KMS-11 (cell line): ENCODE data around the gene MNX1.

Source experiments
- H2AFZ ChIP-seq: fragments of 200-600 bp; sonication (generic); 2 replicates; pipeline ENCODE4 v1.6.1; 2016; ENCODE audit warnings: antibody characterized with exemption, mixed run types, low read depth
- H3K27ac ChIP-seq: fragments of 200-600 bp; sonication (generic); 2 replicates; pipeline ENCODE4 v1.6.1; 2016; ENCODE audit warnings: mild to moderate bottlenecking, mixed run types
- H3K27me3 ChIP-seq: fragments of 200-600 bp; sonication (generic); 2 replicates; pipeline ENCODE4 v1.6.1; 2017; ENCODE audit warnings: mild to moderate bottlenecking, low read depth, mixed run types, moderate library complexity; ENCODE audit not compliant: insufficient read depth
- H3K36me3 ChIP-seq: fragments of 200-600 bp; sonication (generic); 2 replicates; pipeline ENCODE4 v1.6.1; 2017; ENCODE audit warnings: mild to moderate bottlenecking, mixed run types; ENCODE audit not compliant: insufficient read depth
- H3K4me1 ChIP-seq: fragments of 200-600 bp; sonication (generic); 2 replicates; pipeline ENCODE4 v1.6.1; 2016; ENCODE audit warnings: mild to moderate bottlenecking, low read depth, mixed run types; ENCODE audit not compliant: poor library complexity, severe bottlenecking
- H3K4me2 ChIP-seq: fragments of 200-600 bp; sonication (generic); 2 replicates; pipeline ENCODE4 v1.7.0; 2016; ENCODE audit warnings: mild to moderate bottlenecking, mixed run types
- H3K4me3 ChIP-seq: fragments of 200-600 bp; sonication (generic); IDR thresholded peaks from 2 replicates; pipeline ENCODE4 v1.6.1; 2017; ENCODE audit warnings: low read depth, low read length, mixed read lengths; ENCODE audit not compliant: insufficient read depth
- H3K79me2 ChIP-seq: fragments of 200-600 bp; sonication (generic); 2 replicates; pipeline ENCODE4 v1.6.1; 2016; ENCODE audit warnings: low read depth, mixed run types; ENCODE audit not compliant: insufficient read depth
- H3K9ac ChIP-seq: fragments of 200-600 bp; sonication (generic); 2 replicates; pipeline ENCODE4 v1.6.1; 2016; ENCODE audit warnings: mild to moderate bottlenecking, mixed run types
- H4K20me1 ChIP-seq: fragments of 200-600 bp; sonication (generic); 2 replicates; pipeline ENCODE4 v1.6.1; 2016; ENCODE audit warnings: mild to moderate bottlenecking, mixed run types; ENCODE audit not compliant: insufficient read depth
- CTCF ChIP-seq: fragments of 200-600 bp; sonication (generic); conservative IDR thresholded peaks from 2 replicates; pipeline ENCODE4 v1.6.1; 2017; ENCODE audit warnings: low read depth, mild to moderate bottlenecking, antibody characterized with exemption, low read length, moderate library complexity, mixed read lengths

Gene MNX1

GRCh38 chr7:157003756-157004520, 6.5 kb downstream of the MNX1 start:
- Histone ChIP-seq H3K4me1 (peaks cover 21% of the 10 kb centered on the region), H3K4me3 (no peak overlapping the region), H4K20me1 (no peaks in the 10 kb centered on the region), H3K79me2 (peaks cover 34% of the 10 kb centered on the region), H3K9ac (no peak overlapping the region), H3K36me3 (peaks cover 7% of the 10 kb centered on the region; the same call in 1 of the 2 replicates), H3K4me2 (no peak overlapping the region), H2AFZ (no peak overlapping the region), H3K27ac (no peak overlapping the region), H3K27me3 (no peaks in the 10 kb centered on the region)
- no peak for TF ChIP-seq CTCF

GRCh38 chr7:157003445-157003755, 7.1 kb downstream of the MNX1 start:
- peaks cover 29% of the 10 kb centered on the region for H3K79me2 ChIP-seq
- no peaks in the 10 kb centered on the region for H3K27me3 ChIP-seq
- H3K4me1 ChIP-seq = peaks cover 19% of the 10 kb centered on the region
- H3K9ac ChIP-seq = no peak overlapping the region
- no peak overlapping the region for H3K4me2 ChIP-seq
- no peaks in the 10 kb centered on the region for H4K20me1 ChIP-seq
- H3K4me3 ChIP-seq = no peak overlapping the region
- H3K27ac ChIP-seq = no peak overlapping the region
- no peak overlapping the region for H2AFZ ChIP-seq
- TF ChIP-seq CTCF = no peak
- H3K36me3 ChIP-seq = peaks cover 7% of the 10 kb centered on the region; the same call in 1 of the 2 replicates

- no peak overlapping the region for H3K4me2 ChIP-seq
- H3K79me2 ChIP-seq = peaks cover 24% of the 10 kb centered on the region
- TF ChIP-seq CTCF = no peak
Observed at GRCh38 chr7:157002819-157003421, 7.5 kb downstream of the MNX1 start.

GRCh38 chr7:157001920-157002818, 8.3 kb downstream of the MNX1 start:
- TF ChIP-seq CTCF = no peak
- Histone ChIP-seq H3K79me2 (peaks cover 16% of the 10 kb centered on the region), H3K36me3 (peaks cover 7% of the 10 kb centered on the region; the same call in 1 of the 2 replicates), H3K27ac (no peak overlapping the region), H2AFZ (no peak overlapping the region), H3K4me2 (no peak overlapping the region), H3K4me1 (peaks cover 7% of the 10 kb centered on the region), H3K9ac (no peak overlapping the region), H4K20me1 (no peaks in the 10 kb centered on the region), H3K27me3 (no peaks in the 10 kb centered on the region), H3K4me3 (no peak overlapping the region)

More at GRCh38 chr7:157002819-157003421, 7.5 kb downstream of the MNX1 start:
- H4K20me1 ChIP-seq = no peaks in the 10 kb centered on the region
- H3K27ac ChIP-seq = no peak overlapping the region
- peaks cover 14% of the 10 kb centered on the region for H3K4me1 ChIP-seq
- H2AFZ ChIP-seq = no peak overlapping the region
- no peaks in the 10 kb centered on the region for H3K27me3 ChIP-seq
- no peak overlapping the region for H3K4me3 ChIP-seq
- H3K9ac ChIP-seq = no peak overlapping the region
- H3K36me3 ChIP-seq = peaks cover 7% of the 10 kb centered on the region; the same call in 1 of the 2 replicates
